OCI-LY3 (cell line): ENCODE results near the gene MAD1L1.

Experiments
- EZH2phosphoT487 ChIP-seq: fragments of 200-600 bp; shearing (Covaris generic); IDR thresholded peaks from 2 replicates; pipeline ENCODE4 v1.6.1; 2018; ENCODE audit warnings: antibody characterized with exemption, mixed run types, low read depth
- TF ChIP-seq, protein P1 (sequence below): fragments of 200-600, 300-600 bp; sonication (generic); IDR thresholded peaks from 2 replicates; pipeline ENCODE4 v1.5.1; 2014; ENCODE audit warnings: antibody characterized with exemption, low read length, low read depth

DNA sequence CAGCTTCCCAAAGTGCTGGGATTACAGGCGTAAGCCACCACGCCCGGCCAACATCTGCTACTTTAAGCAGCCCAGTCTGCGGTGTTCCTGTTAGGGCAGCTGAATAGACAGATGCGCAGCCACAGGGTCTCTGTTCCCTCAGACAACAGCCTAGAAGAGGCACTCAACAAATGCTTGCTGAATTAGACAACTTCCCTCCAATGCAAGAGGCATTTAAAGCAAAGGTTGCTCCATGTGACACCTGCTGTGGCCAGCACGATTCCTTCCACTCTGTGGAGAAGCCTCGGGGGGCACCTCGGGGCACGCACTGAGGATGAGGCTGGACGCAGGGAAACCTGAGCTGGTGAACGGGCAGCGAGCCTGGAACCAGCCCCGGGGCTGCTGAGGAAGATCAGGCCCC, 237.8 kb downstream of the MAD1L1 start:
- TF ChIP-seq, protein P1, sequence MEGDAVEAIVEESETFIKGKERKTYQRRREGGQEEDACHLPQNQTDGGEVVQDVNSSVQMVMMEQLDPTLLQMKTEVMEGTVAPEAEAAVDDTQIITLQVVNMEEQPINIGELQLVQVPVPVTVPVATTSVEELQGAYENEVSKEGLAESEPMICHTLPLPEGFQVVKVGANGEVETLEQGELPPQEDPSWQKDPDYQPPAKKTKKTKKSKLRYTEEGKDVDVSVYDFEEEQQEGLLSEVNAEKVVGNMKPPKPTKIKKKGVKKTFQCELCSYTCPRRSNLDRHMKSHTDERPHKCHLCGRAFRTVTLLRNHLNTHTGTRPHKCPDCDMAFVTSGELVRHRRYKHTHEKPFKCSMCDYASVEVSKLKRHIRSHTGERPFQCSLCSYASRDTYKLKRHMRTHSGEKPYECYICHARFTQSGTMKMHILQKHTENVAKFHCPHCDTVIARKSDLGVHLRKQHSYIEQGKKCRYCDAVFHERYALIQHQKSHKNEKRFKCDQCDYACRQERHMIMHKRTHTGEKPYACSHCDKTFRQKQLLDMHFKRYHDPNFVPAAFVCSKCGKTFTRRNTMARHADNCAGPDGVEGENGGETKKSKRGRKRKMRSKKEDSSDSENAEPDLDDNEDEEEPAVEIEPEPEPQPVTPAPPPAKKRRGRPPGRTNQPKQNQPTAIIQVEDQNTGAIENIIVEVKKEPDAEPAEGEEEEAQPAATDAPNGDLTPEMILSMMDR = no peak
- TF ChIP-seq EZH2phosphoT487 = no peak
